Body of pancreas (tissue), 4 donors: ENCODE measurements around the gene VSTM4. TPM values are rescaled to one million over a fixed set of nuclear protein-coding genes. Genes with fewer than 3 reads are reported as not detected.

ENCODE experiments used
- ATAC-seq: fragments of 150-250 bp; one replicate; pipeline ENCODE4 v1.9.1; 2016
- DNase-seq, 4 donors: peaks; one replicate each; pipeline ENCODE4 v3.0.0-alpha.2; 2019
- H3K27ac ChIP-seq, 4 donors: fragments of 200-600 bp; sonication (generic); 1 replicate in 3 of 4; 2 replicates in 1 of 4; pipeline versions ENCODE4 v1.5.1 to v1.6.1; 2016 to 2019; ENCODE audit warnings: mild to moderate bottlenecking in 1 of 4, mixed read lengths in 1 of 4, moderate library complexity in 1 of 4
- H3K27me3 ChIP-seq, 2 donors: fragments of 200-600 bp; sonication (generic); one replicate each; pipeline ENCODE4 v1.6.0; 2016; ENCODE audit warnings: mild to moderate bottlenecking in 1 of 2
- H3K36me3 ChIP-seq, 2 donors: fragments of 200-600 bp; sonication (generic); replicated peaks in 1 of 2; 2 replicates each; pipeline ENCODE4 v1.5.1; 2016; ENCODE audit warnings: low read depth in 2 of 2; ENCODE audit not compliant: insufficient read depth in 1 of 2
- H3K4me1 ChIP-seq: fragments of 200-600 bp; sonication (generic); one replicate; pipeline ENCODE4 v1.6.0; 2016
- H3K4me3 ChIP-seq, 2 donors: fragments of 200-600 bp; sonication (generic); 1 replicate in 1 of 2; 2 replicates in 1 of 2; pipeline ENCODE4 v1.5.1; 2016 to 2019
- H3K9me3 ChIP-seq, 3 donors: fragments of 200-600 bp; sonication (generic); 1 replicate in 2 of 3; 2 replicates in 1 of 3; pipeline ENCODE4 v1.5.1; 2016
- POLR2A ChIP-seq, 3 donors: fragments of 450-650 bp; IDR thresholded peaks; one replicate each; pipeline ENCODE4 v1.6.1; 2016; ENCODE audit warnings: antibody characterized with exemption in 3 of 3, mild to moderate bottlenecking in 2 of 3
- WGBS, 2 donors: methylation state at CpG; one replicate each; pipeline ENCODE4 v1.1.5; 2017; 5-methylcytosine and 5-hydroxymethylcytosine counted together
- intact Hi-C: fragments of 100-400 bp; cut with DNase I; formaldehyde crosslinking; loops from one replicate; pipeline ENCODE4 v1.15.1; 2023
- total RNA-seq, 2 donors: library from RNA; depleted of rRNA; stranded (reverse); fragments of >200 nt; gene quantifications; one replicate each; pipeline ENCODE4 v1.1.0, GENCODE V29; 2016
- TF ChIP-seq, protein P1 (sequence below), 7 experiments: fragments of 450-650 bp in 4 of 7; fragments of 200-600 bp in 3 of 7; sonication (generic) in 3 of 7; IDR thresholded peaks; one replicate each; pipeline ENCODE4 v1.5.1; 2016 to 2019; ENCODE audit warnings: antibody characterized with exemption in 7 of 7

VSTM4 gene
- total RNA-seq, 2 donors from 2014 or later, result 3.4 to 5.6 TPM

DNA sequence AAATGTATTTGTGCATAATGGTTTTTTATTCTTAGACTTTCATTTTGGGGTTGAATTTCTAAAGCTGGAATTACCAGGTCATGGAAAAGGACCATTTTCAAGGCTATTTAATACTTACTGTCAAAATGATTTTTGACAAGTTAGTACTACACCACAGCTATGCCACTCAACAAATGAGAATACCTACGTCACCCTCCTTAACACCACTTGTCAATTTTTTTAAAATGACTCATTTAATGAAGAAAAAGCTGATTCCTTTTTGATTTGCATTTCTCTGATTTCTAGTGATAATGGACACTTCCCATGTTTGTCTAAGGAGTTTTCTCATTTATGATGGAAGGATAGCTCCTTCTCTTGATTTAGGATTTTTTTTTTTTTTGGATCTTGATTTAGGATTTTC lies 63.3 kb downstream of the VSTM4 start:
- Histone ChIP-seq H3K27ac (no peak overlapping the region), H3K4me1 (no peaks in the 10 kb centered on the region), H3K9me3 (no peaks in the 10 kb centered on the region), H3K4me3 (no peak overlapping the region), H3K36me3 (no peaks in the 10 kb centered on the region), H3K27me3 (no peaks in the 10 kb centered on the region)
- WGBS, 2 donors, result 85 to 88% methylated on average over 1 of the region's 1 CpG
- ATAC-seq, result no peak
- no peak for TF ChIP-seq POLR2A (IDR thresholded peaks at IDR 0.05)
- TF ChIP-seq, protein P1, sequence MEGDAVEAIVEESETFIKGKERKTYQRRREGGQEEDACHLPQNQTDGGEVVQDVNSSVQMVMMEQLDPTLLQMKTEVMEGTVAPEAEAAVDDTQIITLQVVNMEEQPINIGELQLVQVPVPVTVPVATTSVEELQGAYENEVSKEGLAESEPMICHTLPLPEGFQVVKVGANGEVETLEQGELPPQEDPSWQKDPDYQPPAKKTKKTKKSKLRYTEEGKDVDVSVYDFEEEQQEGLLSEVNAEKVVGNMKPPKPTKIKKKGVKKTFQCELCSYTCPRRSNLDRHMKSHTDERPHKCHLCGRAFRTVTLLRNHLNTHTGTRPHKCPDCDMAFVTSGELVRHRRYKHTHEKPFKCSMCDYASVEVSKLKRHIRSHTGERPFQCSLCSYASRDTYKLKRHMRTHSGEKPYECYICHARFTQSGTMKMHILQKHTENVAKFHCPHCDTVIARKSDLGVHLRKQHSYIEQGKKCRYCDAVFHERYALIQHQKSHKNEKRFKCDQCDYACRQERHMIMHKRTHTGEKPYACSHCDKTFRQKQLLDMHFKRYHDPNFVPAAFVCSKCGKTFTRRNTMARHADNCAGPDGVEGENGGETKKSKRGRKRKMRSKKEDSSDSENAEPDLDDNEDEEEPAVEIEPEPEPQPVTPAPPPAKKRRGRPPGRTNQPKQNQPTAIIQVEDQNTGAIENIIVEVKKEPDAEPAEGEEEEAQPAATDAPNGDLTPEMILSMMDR (IDR thresholded peaks at IDR 0.05), result no peak
- no peak for DNase-seq
- intact Hi-C loops, result no loop called here

DNA sequence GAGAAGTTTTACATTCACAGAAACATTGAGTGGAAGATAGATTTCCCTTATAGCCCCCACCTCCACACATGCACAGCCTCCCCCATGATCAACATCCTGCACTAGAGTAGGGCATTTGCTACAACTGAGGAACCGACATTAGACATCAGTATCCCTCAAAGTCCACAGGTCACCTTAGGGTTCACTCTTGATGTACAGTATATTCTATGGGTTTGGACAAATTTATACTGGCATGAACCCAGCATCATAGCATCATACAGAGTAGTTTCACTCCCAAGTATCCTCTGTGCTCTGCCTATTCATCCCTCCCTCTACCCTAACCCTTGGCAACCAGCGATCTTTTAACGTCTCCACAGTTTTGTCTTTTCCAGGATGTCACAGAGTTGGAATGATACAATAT lies 64.4 kb downstream of the VSTM4 start:
- WGBS, 2 donors, result 74 to 81% methylated on average over 3 of the region's 3 CpGs

DNA sequence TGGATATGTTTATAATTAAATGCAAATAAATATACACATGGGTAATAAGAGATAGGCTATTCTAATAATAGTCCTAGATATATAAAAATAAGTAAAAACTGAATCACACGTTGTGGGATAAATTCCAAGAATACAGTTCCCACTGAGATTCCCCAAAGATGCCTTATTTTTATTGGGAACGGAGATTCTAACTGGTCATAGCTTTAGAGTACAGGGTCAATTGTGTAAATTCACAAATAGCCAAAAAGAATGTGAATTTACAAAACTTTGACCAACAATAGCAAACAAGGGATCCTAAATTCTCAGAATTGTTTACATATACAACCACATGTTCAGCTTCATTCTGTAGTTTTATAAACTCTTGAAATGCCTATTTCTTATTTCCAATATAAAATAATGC lies 65.0 kb downstream of the VSTM4 start:
- DNase-seq (no peak), ATAC-seq (no peak)
- TF ChIP-seq POLR2A (IDR thresholded peaks at IDR 0.05), result no peak
- TF ChIP-seq, protein P1 (IDR thresholded peaks at IDR 0.05), result no peak
- Histone ChIP-seq H3K36me3 (no peaks in the 10 kb centered on the region), H3K9me3 (no peaks in the 10 kb centered on the region), H3K4me3 (no peak overlapping the region), H3K27me3 (no peaks in the 10 kb centered on the region), H3K4me1 (no peaks in the 10 kb centered on the region), H3K27ac (no peak overlapping the region)
- WGBS, 2 donors, result 59 to 63% methylated on average over 2 of the region's 2 CpGs
- intact Hi-C loops, result no loop called here

More for the DNA sequence above, 64.4 kb downstream of the VSTM4 start:
- intact Hi-C loops, result no loop called here
- H3K36me3 ChIP-seq, result no peaks in the 10 kb centered on the region
- H3K9me3 ChIP-seq, result no peaks in the 10 kb centered on the region
- TF ChIP-seq, protein P1 (IDR thresholded peaks at IDR 0.05), result no peak
- TF ChIP-seq POLR2A (IDR thresholded peaks at IDR 0.05), result no peak
- H3K4me1 ChIP-seq, result no peaks in the 10 kb centered on the region
- no peak for DNase-seq
- no peak overlapping the region for H3K4me3 ChIP-seq
- H3K27ac ChIP-seq, result no peak overlapping the region
- no peak for ATAC-seq
- no peaks in the 10 kb centered on the region for H3K27me3 ChIP-seq

DNA sequence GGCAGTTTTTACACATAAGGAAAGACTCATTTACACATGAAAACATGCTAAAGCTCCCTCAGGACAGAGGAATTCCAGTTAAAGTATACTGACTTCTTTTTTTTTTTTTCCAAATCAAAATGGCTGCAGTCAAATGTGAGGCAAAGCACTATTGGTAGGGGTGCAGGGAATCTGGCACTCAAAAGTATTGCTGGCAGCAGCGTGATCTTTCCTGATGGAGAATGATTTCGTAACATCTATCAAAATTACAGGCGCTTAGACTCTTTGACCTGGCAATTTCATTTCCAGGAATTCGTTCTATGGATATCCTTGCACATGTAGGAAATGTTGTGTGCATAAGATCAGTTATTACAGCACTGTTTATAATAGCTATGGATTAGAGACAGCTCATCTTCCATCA lies 65.7 kb downstream of the VSTM4 start:
- DNase-seq (no peak), ATAC-seq (no peak)
- H3K27ac ChIP-seq, result no peak overlapping the region
- H3K4me1 ChIP-seq, result no peaks in the 10 kb centered on the region
- H3K36me3 ChIP-seq, result no peaks in the 10 kb centered on the region
- no peaks in the 10 kb centered on the region for H3K27me3 ChIP-seq
- H3K4me3 ChIP-seq, result no peak overlapping the region
- TF ChIP-seq POLR2A (IDR thresholded peaks at IDR 0.05), result no peak
- TF ChIP-seq, protein P1 (IDR thresholded peaks at IDR 0.05), result no peak
- 59 to 67% methylated on average over 4 of the region's 4 CpGs for WGBS, 2 donors
- intact Hi-C loops, result no loop called here
- H3K9me3 ChIP-seq, result no peaks in the 10 kb centered on the region

DNA sequence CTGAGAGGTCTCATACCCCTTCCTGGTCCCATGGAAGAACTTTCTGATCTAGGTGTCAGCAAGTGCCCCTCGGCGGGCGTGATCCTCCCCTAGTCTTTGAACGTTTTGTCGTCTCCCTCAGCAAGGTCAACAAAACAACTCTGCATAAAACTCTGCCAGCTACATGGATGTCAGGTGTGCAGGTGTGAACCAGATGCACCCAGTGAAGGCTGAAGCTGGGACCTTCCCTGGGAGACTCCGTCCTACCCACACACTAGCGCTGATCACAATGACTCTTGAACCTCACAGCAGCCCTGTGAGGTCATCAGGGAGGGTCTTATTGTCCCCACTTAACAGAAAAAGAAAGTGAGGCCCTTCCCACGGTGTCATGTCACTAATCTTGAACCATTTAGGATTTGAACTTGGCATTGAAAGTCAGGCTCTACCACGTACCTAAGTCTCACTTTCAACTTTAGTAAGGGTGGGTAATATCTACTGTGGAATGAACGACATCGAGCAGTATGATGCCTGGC lies 68.1 kb downstream of the VSTM4 start:
- Histone ChIP-seq H3K36me3 (no peaks in the 10 kb centered on the region), H3K27me3 (no peaks in the 10 kb centered on the region), H3K4me1 (no peaks in the 10 kb centered on the region), H3K9me3 (no peaks in the 10 kb centered on the region), H3K4me3 (no peak overlapping the region), H3K27ac (no peak overlapping the region)
- no peak for TF ChIP-seq POLR2A (IDR thresholded peaks at IDR 0.05)
- TF ChIP-seq, protein P1 (IDR thresholded peaks at IDR 0.05), result no peak
- DNase-seq, result no peak
- intact Hi-C loops, result no loop called here
- ATAC-seq, result no peak
- WGBS, 2 donors, result 71 to 80% methylated on average over 11 of the region's 11 CpGs
